ENCODE measurements around the gene GCNT3. TPM values are rescaled to one million over a fixed set of nuclear protein-coding genes. Genes with fewer than 3 reads are reported as not detected.

The GCNT3 gene
- total RNA-seq, 5 donors from 2014 or later (not counting 1 experiment from before 2014, with no cell fraction given) = 0.22 to 0.29 TPM; not detected in 3

- POLR2A ChIA-PET = no interaction called here
- H3K9me3 Mint-ChIP-seq = no peaks in the 10 kb centered on the region
- no peak overlapping the region for H3K4me3 Mint-ChIP-seq
Observed at GRCh38 chr15:59571606-59572005, 40.0 kb upstream of the GCNT3 start.

DNA sequence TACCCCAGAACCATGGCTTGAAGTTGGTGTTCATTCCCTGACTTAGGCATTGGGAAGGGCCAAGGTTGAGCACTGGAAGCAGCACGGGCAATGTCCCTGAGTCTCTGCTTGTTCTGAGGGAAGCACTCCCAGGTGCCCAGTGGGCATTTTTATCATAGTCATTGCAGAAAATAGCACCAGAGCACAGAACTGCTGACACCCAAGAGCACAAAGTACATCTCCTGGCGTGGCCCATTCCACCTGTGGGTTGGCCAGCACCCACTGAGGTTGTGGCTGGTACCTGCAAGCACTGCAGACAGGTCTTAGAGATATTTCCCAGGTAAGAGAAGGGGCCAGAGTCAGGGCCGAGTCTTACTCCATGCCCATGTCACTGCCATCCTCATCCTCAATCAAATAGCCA lies 28.5 kb upstream of the GCNT3 start:
- Histone ChIP-seq H3K27me3 (replicated peaks in 1 of 2; ENCODE audit: control insufficient read depth in 2 of 2, extremely low read depth in 1 of 2, insufficient read depth in 2 of 2, low read length in 1 of 2) (peaks cover 0 to 3% of the 10 kb centered on the region in 2 experiments), H3K4me3 (ENCODE audit: control insufficient read depth in 1 of 2, extremely low read depth in 1 of 2, low read length in 1 of 2) (no peak overlapping the region), H3K4me1 (ENCODE audit: control insufficient read depth in 1 of 2, extremely low read depth in 1 of 2, insufficient read depth in 2 of 2, low read length in 2 of 2) (no peaks in the 10 kb centered on the region), H3K27ac (ENCODE audit: low read length) (no peak overlapping the region), H3K36me3 (ENCODE audit: control insufficient read depth in 2 of 2, extremely low read depth in 1 of 2, insufficient read depth in 1 of 2, low read length in 1 of 2) (no peaks in the 10 kb centered on the region), H3K9me3 (no peaks in the 10 kb centered on the region)
- ATAC-seq (replicated peaks in 1 of 4) = no peak
- Mint-ChIP-seq H3K4me1 (peaks cover 0 to 4% (median 4%) of the 10 kb centered on the region in 3 donors), H3K27ac (no peak overlapping the region), H3K9me3 (no peaks in the 10 kb centered on the region), H3K36me3 (no peaks in the 10 kb centered on the region), H3K4me3 (no peak overlapping the region), H3K27me3 (peaks cover 0 to 2% of the 10 kb centered on the region in 2 donors)
- ChIA-PET CTCF (no interaction called here), POLR2A (no interaction called here)
- WGBS (ENCODE audit: insufficient coverage) = 100% methylated on average over 1 of the region's 3 CpGs
- DNase-seq = no peak

More at GRCh38 chr15:59571606-59572005, 40.0 kb upstream of the GCNT3 start:
- Mint-ChIP-seq H3K4me1 (no peaks in the 10 kb centered on the region), H3K27me3 (peaks cover 3 to 8% of the 10 kb centered on the region in 2 donors), H3K27ac (no peak overlapping the region), H3K36me3 (no peaks in the 10 kb centered on the region)
- Histone ChIP-seq H3K27me3 (replicated peaks in 1 of 2; ENCODE audit: control insufficient read depth in 2 of 2, extremely low read depth in 1 of 2, insufficient read depth in 2 of 2, low read length in 1 of 2) (peaks cover 0 to 2% of the 10 kb centered on the region in 2 experiments), H3K9me3 (no peaks in the 10 kb centered on the region), H3K36me3 (ENCODE audit: control insufficient read depth in 2 of 2, extremely low read depth in 1 of 2, insufficient read depth in 1 of 2, low read length in 1 of 2) (no peaks in the 10 kb centered on the region), H3K4me1 (ENCODE audit: control insufficient read depth in 1 of 2, extremely low read depth in 1 of 2, insufficient read depth in 2 of 2, low read length in 2 of 2) (no peaks in the 10 kb centered on the region), H3K27ac (ENCODE audit: low read length) (no peak overlapping the region), H3K4me3 (ENCODE audit: control insufficient read depth in 1 of 2, extremely low read depth in 1 of 2, low read length in 1 of 2) (no peak overlapping the region)
- CTCF ChIA-PET = interaction anchor here (0.7 kb wide), 2 partner anchors 14 to 644 kb away, joined by 3 to 7 read pairs; no protein-coding TSS in a partner anchor
- DNase-seq = no peak
- WGBS (ENCODE audit: insufficient coverage) = no CpG with 5 or more reads among the region's 6 CpGs
- no peak for ATAC-seq (replicated peaks in 1 of 4)

GRCh38 chr15:59587085-59587826 lies 24.3 kb upstream of the GCNT3 start:
- Mint-ChIP-seq H3K27me3 (peaks cover 3% of the 10 kb centered on the region in 2 donors), H3K9me3 (no peaks in the 10 kb centered on the region), H3K27ac (no peak overlapping the region), H3K4me1 (peaks cover 9 to 15% (median 12%) of the 10 kb centered on the region in 3 donors), H3K36me3 (no peaks in the 10 kb centered on the region), H3K4me3 (no peak overlapping the region)
- ChIA-PET POLR2A (interaction anchor here in 1 of 2 donors (0.6 kb wide), 1 partner anchor 1146 kb away, joined by 3 read pairs; no protein-coding TSS in a partner anchor), CTCF (no interaction called here)
- DNase-seq (no peak), ATAC-seq (replicated peaks in 1 of 4) (no peak)
- Histone ChIP-seq H3K36me3 (ENCODE audit: control insufficient read depth in 2 of 2, extremely low read depth in 1 of 2, insufficient read depth in 1 of 2, low read length in 1 of 2) (no peaks in the 10 kb centered on the region), H3K4me3 (ENCODE audit: control insufficient read depth in 1 of 2, extremely low read depth in 1 of 2, low read length in 1 of 2) (no peak overlapping the region), H3K9me3 (no peaks in the 10 kb centered on the region), H3K27me3 (replicated peaks in 1 of 2; ENCODE audit: control insufficient read depth in 2 of 2, extremely low read depth in 1 of 2, insufficient read depth in 2 of 2, low read length in 1 of 2) (peaks cover 2 to 9% of the 10 kb centered on the region in 2 experiments), H3K4me1 (ENCODE audit: control insufficient read depth in 1 of 2, extremely low read depth in 1 of 2, insufficient read depth in 2 of 2, low read length in 2 of 2) (no peaks in the 10 kb centered on the region), H3K27ac (ENCODE audit: low read length) (no peak overlapping the region)
- WGBS (ENCODE audit: insufficient coverage) = 0% methylated on average over 1 of the region's 3 CpGs

GRCh38 chr15:59590027-59590426 lies 21.6 kb upstream of the GCNT3 start:
- Mint-ChIP-seq H3K9me3 (no peaks in the 10 kb centered on the region), H3K27me3 (peaks cover 3% of the 10 kb centered on the region in 2 donors), H3K36me3 (no peaks in the 10 kb centered on the region), H3K4me3 (no peak overlapping the region), H3K4me1 (peaks cover 9 to 15% (median 12%) of the 10 kb centered on the region in 3 donors), H3K27ac (no peak overlapping the region)
- Histone ChIP-seq H3K4me3 (ENCODE audit: control insufficient read depth in 1 of 2, extremely low read depth in 1 of 2, low read length in 1 of 2) (no peak overlapping the region), H3K36me3 (ENCODE audit: control insufficient read depth in 2 of 2, extremely low read depth in 1 of 2, insufficient read depth in 1 of 2, low read length in 1 of 2) (no peaks in the 10 kb centered on the region), H3K4me1 (ENCODE audit: control insufficient read depth in 1 of 2, extremely low read depth in 1 of 2, insufficient read depth in 2 of 2, low read length in 2 of 2) (no peaks in the 10 kb centered on the region), H3K9me3 (no peaks in the 10 kb centered on the region), H3K27ac (ENCODE audit: low read length) (no peak overlapping the region), H3K27me3 (replicated peaks in 1 of 2; ENCODE audit: control insufficient read depth in 2 of 2, extremely low read depth in 1 of 2, insufficient read depth in 2 of 2, low read length in 1 of 2) (peaks cover 2 to 10% of the 10 kb centered on the region in 2 experiments)
- CTCF ChIA-PET = interaction anchor here in 1 of 2 donors (0.6 kb wide), 1 partner anchor 244 kb away, joined by 3 read pairs; no protein-coding TSS in a partner anchor
- POLR2A ChIA-PET = no interaction called here
- WGBS (ENCODE audit: insufficient coverage) = 23% methylated on average over 7 of the region's 7 CpGs
- DNase-seq (no peak), ATAC-seq (replicated peaks in 1 of 4) (no peak)

GRCh38 chr15:59591356-59591755 lies 20.2 kb upstream of the GCNT3 start:
- H3K36me3 Mint-ChIP-seq = no peaks in the 10 kb centered on the region
- CTCF ChIA-PET = interaction anchor here in 1 of 2 donors (0.7 kb wide), 1 partner anchor 15 kb away, joined by 4 read pairs; no protein-coding TSS in a partner anchor
- peaks cover 3% of the 10 kb centered on the region in 2 donors for H3K27me3 Mint-ChIP-seq
- Histone ChIP-seq H3K27ac (ENCODE audit: low read length) (no peak overlapping the region), H3K27me3 (replicated peaks in 1 of 2; ENCODE audit: control insufficient read depth in 2 of 2, extremely low read depth in 1 of 2, insufficient read depth in 2 of 2, low read length in 1 of 2) (peaks cover 2 to 12% of the 10 kb centered on the region in 2 experiments), H3K4me1 (ENCODE audit: control insufficient read depth in 1 of 2, extremely low read depth in 1 of 2, insufficient read depth in 2 of 2, low read length in 2 of 2) (no peaks in the 10 kb centered on the region), H3K9me3 (no peaks in the 10 kb centered on the region), H3K36me3 (ENCODE audit: control insufficient read depth in 2 of 2, extremely low read depth in 1 of 2, insufficient read depth in 1 of 2, low read length in 1 of 2) (no peaks in the 10 kb centered on the region), H3K4me3 (ENCODE audit: control insufficient read depth in 1 of 2, extremely low read depth in 1 of 2, low read length in 1 of 2) (no peak overlapping the region)
- H3K4me1 Mint-ChIP-seq = peaks cover 9 to 15% (median 12%) of the 10 kb centered on the region in 3 donors
- no peak overlapping the region for H3K27ac Mint-ChIP-seq
- H3K4me3 Mint-ChIP-seq = no peak overlapping the region
- WGBS (ENCODE audit: insufficient coverage) = 29% methylated on average over 1 of the region's 2 CpGs
- POLR2A ChIA-PET = no interaction called here
- H3K9me3 Mint-ChIP-seq = no peaks in the 10 kb centered on the region
- no peak for DNase-seq
- no peak for ATAC-seq (replicated peaks in 1 of 4)

- no peak for ATAC-seq (replicated peaks in 1 of 4)
- H3K36me3 Mint-ChIP-seq = peaks cover 2% of the 10 kb centered on the region
- H3K9me3 Mint-ChIP-seq = no peaks in the 10 kb centered on the region
- no peak overlapping the region for H3K4me3 Mint-ChIP-seq
- ChIA-PET POLR2A (no interaction called here), CTCF (no interaction called here)
- peaks cover under 1 to 4% of the 10 kb centered on the region in 2 donors for H3K27me3 Mint-ChIP-seq
- no peak overlapping the region for H3K27ac Mint-ChIP-seq
- Histone ChIP-seq H3K4me1 (ENCODE audit: control insufficient read depth in 1 of 2, extremely low read depth in 1 of 2, insufficient read depth in 2 of 2, low read length in 2 of 2) (no peaks in the 10 kb centered on the region), H3K27me3 (replicated peaks in 1 of 2; ENCODE audit: control insufficient read depth in 2 of 2, extremely low read depth in 1 of 2, insufficient read depth in 2 of 2, low read length in 1 of 2) (peaks cover 2 to 7% of the 10 kb centered on the region in 2 experiments), H3K27ac (ENCODE audit: low read length) (no peak overlapping the region), H3K9me3 (no peaks in the 10 kb centered on the region), H3K36me3 (ENCODE audit: control insufficient read depth in 2 of 2, extremely low read depth in 1 of 2, insufficient read depth in 1 of 2, low read length in 1 of 2) (no peaks in the 10 kb centered on the region), H3K4me3 (ENCODE audit: control insufficient read depth in 1 of 2, extremely low read depth in 1 of 2, low read length in 1 of 2) (no peak overlapping the region)
- DNase-seq = no peak
- H3K4me1 Mint-ChIP-seq = peaks cover 8 to 11% (median 9%) of the 10 kb centered on the region in 3 donors
- 80% methylated on average over 1 of the region's 3 CpGs for WGBS (ENCODE audit: insufficient coverage)
Observed at GRCh38 chr15:59594493-59594942, 17.1 kb upstream of the GCNT3 start.
